B cell (primary cell): Measurements from ENCODE around the gene HSP90AB1. TPM values are rescaled to one million over a fixed set of nuclear protein-coding genes. Genes with fewer than 3 reads are reported as not detected.
"Not testable (repeated sequence)": the region's sequence is repeated elsewhere in the genome, so short reads cannot be mapped to it uniquely, and the experiment has no call there.

Source experiments
- ATAC-seq: fragments of 200-7000 bp; cut with Tn5 transposase; one replicate; pipeline ENCODE4 v1.10.0; 2021; ENCODE audit warnings: low read depth, mild to moderate bottlenecking, moderate number of reproducible peaks, moderate library complexity
- CTCF ChIA-PET: fragments of 350-600 bp; sonication (Branson Sonifier 250); formaldehyde crosslinking; loops from one replicate; lab custom pipeline; 2021; ENCODE audit warnings: antibody characterized with exemption, inconsistent platforms; lab: Charles Lee
- POLR2A ChIA-PET: fragments of 350-600 bp; sonication (Branson Sonifier 250); formaldehyde crosslinking; loops from one replicate; lab custom pipeline; 2021; ENCODE audit warnings: antibody characterized with exemption; lab: Charles Lee
- DNase-seq: peaks from one replicate; pipeline ENCODE4 v3.0.0; 2013
- H2AFZ ChIP-seq: 2 replicates; pipeline ENCODE4 v1.6.1; 2012; ENCODE audit warnings: mild to moderate bottlenecking, low read depth, low read length; ENCODE audit not compliant: insufficient read depth, poor library complexity, severe bottlenecking
- H3K27ac ChIP-seq, 2 donors: 1 replicate in 1 of 2; 2 replicates in 1 of 2; pipeline ENCODE4 v1.5.1; 2012 to 2013; ENCODE audit warnings: low read length in 2 of 2, mild to moderate bottlenecking in 2 of 2, moderate library complexity in 1 of 2
- H3K27me3 ChIP-seq, 4 experiments: fragments of 200-600 bp in 1 of 4; sonication (generic) in 1 of 4; replicated peaks in 1 of 4; 1 replicate in 2 of 4; 2 replicates in 2 of 4; pipeline versions ENCODE4 v1.6.1 to v1.7.0; 2013 to 2016; ENCODE audit warnings: low read length in 3 of 4, mild to moderate bottlenecking in 2 of 4, mixed read lengths in 1 of 4, moderate library complexity in 1 of 4; ENCODE audit not compliant: insufficient read depth in 4 of 4, control insufficient read depth in 3 of 4; ENCODE audit errors: control extremely low read depth in 1 of 4
- H3K36me3 ChIP-seq, 2 experiments: replicated peaks in 1 of 2; 1 replicate in 1 of 2; 2 replicates in 1 of 2; pipeline versions ENCODE4 v1.6.1 to v1.7.1; 2013; ENCODE audit warnings: low read length in 1 of 2; ENCODE audit not compliant: insufficient read depth in 2 of 2, control insufficient read depth in 1 of 2; ENCODE audit errors: control extremely low read depth in 1 of 2, extremely low read depth in 1 of 2
- H3K4me1 ChIP-seq, 2 donors: fragments of 200-600 bp in 1 of 2; sonication (generic) in 1 of 2; 1 replicate in 1 of 2; 2 replicates in 1 of 2; pipeline versions ENCODE4 v1.5.1 to v1.6.1; 2013 to 2017; ENCODE audit warnings: low read length in 2 of 2; ENCODE audit not compliant: control insufficient read depth in 2 of 2, insufficient read depth in 2 of 2
- H3K4me2 ChIP-seq: replicated peaks from 2 replicates; pipeline ENCODE3; 2012; ENCODE audit warnings: mild to moderate bottlenecking, low read depth, low read length; ENCODE audit not compliant: poor library complexity, severe bottlenecking
- H3K4me3 ChIP-seq, 5 experiments: fragments of 200-600 bp in 1 of 5; sonication (generic) in 1 of 5; 1 replicate in 3 of 5; 2 replicates in 2 of 5; pipeline versions ENCODE4 v1.5.1 to v1.7.0; 2011 to 2016; ENCODE audit warnings: low read length in 4 of 5, mild to moderate bottlenecking in 4 of 5, low read depth in 2 of 5, control low read depth in 1 of 5, moderate library complexity in 1 of 5; ENCODE audit not compliant: insufficient read depth in 1 of 5; ENCODE audit errors: control extremely low read depth in 1 of 5, extremely low read depth in 1 of 5
- H3K79me2 ChIP-seq: fragments of 200-600 bp; sonication (generic); one replicate; pipeline ENCODE4 v1.6.0; 2016; ENCODE audit warnings: low read length; ENCODE audit not compliant: control insufficient read depth, insufficient read depth
- H3K9ac ChIP-seq: fragments of 200-600 bp; sonication (generic); 2 replicates; pipeline ENCODE4 v1.6.1; 2017; ENCODE audit warnings: mild to moderate bottlenecking, low read length, moderate library complexity
- H3K9me3 ChIP-seq, 3 donors: one replicate each; pipeline versions ENCODE4 v1.6.1 to v1.7.1; 2013; ENCODE audit warnings: low read length in 2 of 3; ENCODE audit not compliant: control insufficient read depth in 2 of 3, insufficient read depth in 1 of 3; ENCODE audit errors: control extremely low read depth in 1 of 3
- H4K20me1 ChIP-seq: 2 replicates; pipeline ENCODE4 v1.6.0; 2012; ENCODE audit warnings: mild to moderate bottlenecking, low read length; ENCODE audit not compliant: insufficient read depth, control insufficient read depth, poor library complexity, severe bottlenecking
- H3K27ac Mint-ChIP-seq: one replicate; pipeline ENCODE4 v1.8.0; 2021; ENCODE audit warnings: mixed read lengths
- H3K27me3 Mint-ChIP-seq: one replicate; pipeline ENCODE4 v1.8.0; 2021; ENCODE audit warnings: mixed read lengths
- H3K4me1 Mint-ChIP-seq: one replicate; pipeline ENCODE4 v1.8.0; 2021; ENCODE audit warnings: mixed read lengths
- H3K4me3 Mint-ChIP-seq: one replicate; pipeline ENCODE4 v1.8.0; 2021; ENCODE audit warnings: mixed read lengths
- H3K9me3 Mint-ChIP-seq: one replicate; pipeline ENCODE4 v1.8.0; 2022; ENCODE audit warnings: mixed read lengths; ENCODE audit not compliant: insufficient read depth
- EZH2 ChIP-seq: IDR thresholded peaks from 2 replicates; pipeline ENCODE4 v1.6.1; 2012; ENCODE audit warnings: borderline replicate concordance, low read depth, mild to moderate bottlenecking, moderate library complexity, low read length; ENCODE audit not compliant: insufficient read depth, poor library complexity, severe bottlenecking
- whole genome bisulfite sequencing: methylation state at CpG from one replicate; pipeline ENCODE4 v1.1.5; 2013; ENCODE audit warnings: missing lambda C conversion rate; ENCODE audit not compliant: insufficient coverage; 5-methylcytosine and 5-hydroxymethylcytosine counted together
- intact Hi-C: fragments of 100-400 bp; cut with micrococcal nuclease; formaldehyde crosslinking; loops from one replicate; pipeline ENCODE4 v1.10.0; 2022
- polyA plus RNA-seq: library from polyadenylated mRNA; depleted of rRNA; stranded (reverse); fragments of >200 nt; gene quantifications from 2 replicates; pipeline ENCODE4 v1.2.3, GENCODE V29; 2012
- total RNA-seq, 2 donors: library from RNA; stranded (reverse); fragments of 120-200 nt in 1 of 2; gene quantifications; 1 replicate in 1 of 2; 2 replicates in 1 of 2; pipeline versions ENCODE4 v1.2.3 to v1.2.4, GENCODE V29; 2013 to 2022
- TF ChIP-seq, protein P1 (sequence below): fragments of 200-600 bp; IDR thresholded peaks from one replicate; pipeline ENCODE4 v1.8.0; 2022; ENCODE audit warnings: antibody characterized with exemption, mild to moderate bottlenecking

Gene HSP90AB1
- total and polyA plus RNA-seq, 2 donors (not counting 1 experiment from before 2014, with no cell fraction given) = 395 to 645 TPM

DNA sequence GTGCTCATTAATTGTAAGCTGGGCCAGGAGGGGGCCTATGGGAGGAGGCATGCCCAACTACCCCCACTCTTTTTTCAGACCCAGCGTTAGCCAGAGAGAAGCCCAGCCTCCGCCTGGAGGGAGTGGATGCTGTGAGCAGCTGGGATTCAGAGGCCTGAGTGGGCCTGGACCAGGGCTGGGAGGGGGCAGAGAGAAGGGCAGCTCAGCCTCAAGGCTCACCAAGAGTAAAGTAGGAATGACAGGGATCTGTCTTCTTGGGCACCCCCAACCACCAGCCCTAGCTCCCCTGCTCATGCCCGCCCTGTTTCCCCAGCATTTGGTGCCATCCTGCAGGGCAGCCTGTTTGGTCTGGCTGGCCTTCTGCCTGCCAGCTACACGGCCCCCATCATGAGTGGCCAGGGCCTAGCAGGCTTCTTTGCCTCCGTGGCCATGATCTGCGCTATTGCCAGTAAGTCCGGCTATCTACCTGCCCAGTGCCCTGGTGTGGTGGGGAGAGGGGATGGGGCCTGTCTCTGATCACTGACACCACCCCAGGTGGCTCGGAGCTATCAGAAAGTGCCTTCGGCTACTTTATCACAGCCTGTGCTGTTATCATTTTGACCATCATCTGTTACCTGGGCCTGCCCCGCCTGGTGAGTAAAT is 16.7 kb upstream of the HSP90AB1 start:
- Histone ChIP-seq H3K79me2 (peaks cover 5% of the 10 kb centered on the region), H3K27me3 (no peaks in the 10 kb centered on the region), H3K4me3 (no peak overlapping the region), H3K4me2 (no peak overlapping the region), H3K9ac (no peak overlapping the region), H4K20me1 (no peaks in the 10 kb centered on the region), H2AFZ (no peak overlapping the region), H3K27ac (no peak overlapping the region), H3K9me3 (no peaks in the 10 kb centered on the region), H3K4me1 (no peaks in the 10 kb centered on the region), H3K36me3 (no peaks in the 10 kb centered on the region)
- ATAC-seq = no peak
- TF ChIP-seq, protein P1, sequence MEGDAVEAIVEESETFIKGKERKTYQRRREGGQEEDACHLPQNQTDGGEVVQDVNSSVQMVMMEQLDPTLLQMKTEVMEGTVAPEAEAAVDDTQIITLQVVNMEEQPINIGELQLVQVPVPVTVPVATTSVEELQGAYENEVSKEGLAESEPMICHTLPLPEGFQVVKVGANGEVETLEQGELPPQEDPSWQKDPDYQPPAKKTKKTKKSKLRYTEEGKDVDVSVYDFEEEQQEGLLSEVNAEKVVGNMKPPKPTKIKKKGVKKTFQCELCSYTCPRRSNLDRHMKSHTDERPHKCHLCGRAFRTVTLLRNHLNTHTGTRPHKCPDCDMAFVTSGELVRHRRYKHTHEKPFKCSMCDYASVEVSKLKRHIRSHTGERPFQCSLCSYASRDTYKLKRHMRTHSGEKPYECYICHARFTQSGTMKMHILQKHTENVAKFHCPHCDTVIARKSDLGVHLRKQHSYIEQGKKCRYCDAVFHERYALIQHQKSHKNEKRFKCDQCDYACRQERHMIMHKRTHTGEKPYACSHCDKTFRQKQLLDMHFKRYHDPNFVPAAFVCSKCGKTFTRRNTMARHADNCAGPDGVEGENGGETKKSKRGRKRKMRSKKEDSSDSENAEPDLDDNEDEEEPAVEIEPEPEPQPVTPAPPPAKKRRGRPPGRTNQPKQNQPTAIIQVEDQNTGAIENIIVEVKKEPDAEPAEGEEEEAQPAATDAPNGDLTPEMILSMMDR = no peak
- TF ChIP-seq EZH2 = no peak
- ChIA-PET POLR2A (no interaction called here), CTCF (interaction anchor here (0.8 to 1.4 kb wide), 5 partner anchors 11 to 61 kb away, joined by 3 to 6 read pairs (median 3); no protein-coding TSS in a partner anchor)
- no peaks in the 10 kb centered on the region for H3K27me3 Mint-ChIP-seq
- no peak for DNase-seq
- no peak overlapping the region for H3K4me3 Mint-ChIP-seq
- intact Hi-C loops = no loop called here
- H3K4me1 Mint-ChIP-seq = no peaks in the 10 kb centered on the region
- H3K27ac Mint-ChIP-seq = no peak overlapping the region
- WGBS = 99% methylated on average over 5 of the region's 10 CpGs
- H3K9me3 Mint-ChIP-seq = no peaks in the 10 kb centered on the region

DNA sequence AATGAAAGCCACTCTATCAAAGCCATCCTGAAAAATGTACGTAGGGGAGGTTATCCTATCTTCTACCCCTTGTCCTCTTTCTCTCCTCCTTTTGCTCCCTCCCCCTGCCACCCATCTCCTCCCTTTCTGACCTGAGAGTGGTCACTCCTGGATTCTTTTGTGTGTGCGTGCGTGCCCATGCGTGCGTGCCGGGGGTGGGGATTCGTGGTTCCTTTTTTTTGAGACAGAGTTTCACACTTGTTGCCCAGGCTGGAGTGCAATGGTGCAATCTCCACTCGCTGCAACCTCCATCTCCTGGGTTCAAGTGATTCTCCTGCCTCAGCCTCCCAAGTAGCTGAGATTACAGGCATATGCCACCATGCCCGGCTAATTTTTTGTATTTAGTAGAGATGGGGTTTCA is 15.5 kb upstream of the HSP90AB1 start:
- H3K9me3 ChIP-seq, H3K27me3 ChIP-seq, H2AFZ ChIP-seq, H3K27ac ChIP-seq, H3K4me1 Mint-ChIP-seq, H3K4me2 ChIP-seq, H3K79me2 ChIP-seq, H3K4me3 Mint-ChIP-seq, H3K27ac Mint-ChIP-seq, H3K9ac ChIP-seq, H3K36me3 ChIP-seq, H4K20me1 ChIP-seq, H3K4me3 ChIP-seq, DNase-seq, H3K4me1 ChIP-seq, POLR2A ChIA-PET, H3K27me3 Mint-ChIP-seq, ATAC-seq, H3K9me3 Mint-ChIP-seq, intact Hi-C loops: not testable (repeated sequence)
- WGBS = no CpG with 5 or more reads among the region's 9 CpGs
- CTCF ChIA-PET = interaction anchor here (1.3 kb wide), 1 partner anchor 14 kb away, joined by 3 read pairs; no protein-coding TSS in a partner anchor
